ENCODE results near the gene TTC7B.

GRCh38 chr14:90544566-90544965, 271.7 kb downstream of the TTC7B start:
- TF ChIP-seq POLR2A (IDR thresholded peaks at IDR 0.05) (no peak), CTCF (IDR thresholded peaks at IDR 0.05) (no peak)

Data from Peyer's patch (tissue), 4 donors.